PC-9 (cell line): ENCODE measurements around the gene UBE2O. TPM values are rescaled to one million over a fixed set of nuclear protein-coding genes. Genes with fewer than 3 reads are reported as not detected.
A peak's percentile ranks its signal among the peaks of the same experiment; 100 is the strongest.

ENCODE experiments used
- BruUV-seq: library from RNA; stranded (reverse); fragments of 400-500 nt; replicated peaks from 2 replicates; lab custom pipeline; 2021; lab: Mats Ljungman, UMichigan
- CTCF ChIA-PET: fragments of 300-600 bp; sonication (Branson Sonifier 250); formaldehyde crosslinking; loops from one replicate; lab custom pipeline; 2022; ENCODE audit warnings: antibody characterized with exemption; lab: Charles Lee
- POLR2A ChIA-PET: fragments of 300-600 bp; sonication (Branson Sonifier 250); formaldehyde crosslinking; loops from one replicate; lab custom pipeline; 2022; ENCODE audit warnings: antibody characterized with exemption; ENCODE audit not compliant: unreplicated experiment; lab: Charles Lee
- DNase-seq, 2 experiments: peaks; one replicate each; pipeline versions ENCODE4 v3.0.0 to v3.0.0-alpha.2; 2015 to 2022; ENCODE audit warnings: mixed read lengths in 1 of 2
- H2AFZ ChIP-seq: fragments of 200-600 bp; sonication (generic); 2 replicates; pipeline ENCODE4 v1.8.1; 2017; ENCODE audit warnings: antibody characterized with exemption
- H3F3A ChIP-seq: fragments of 200-600 bp; sonication (generic); 2 replicates; pipeline ENCODE4 v1.8.1; 2017; ENCODE audit warnings: antibody characterized with exemption, mild to moderate bottlenecking, low read depth; ENCODE audit not compliant: insufficient read depth
- H3K27ac ChIP-seq: fragments of 200-600 bp; sonication (generic); 2 replicates; pipeline ENCODE4 v1.6.1; 2016; ENCODE audit warnings: mixed run types
- H3K27me3 ChIP-seq: fragments of 200-600 bp; sonication (generic); 2 replicates; pipeline ENCODE4 v1.6.1; 2016; ENCODE audit warnings: low read depth, mixed run types; ENCODE audit not compliant: insufficient read depth
- H3K36me3 ChIP-seq: fragments of 200-600 bp; sonication (generic); 2 replicates; pipeline ENCODE4 v1.6.1; 2016; ENCODE audit warnings: low read depth, mixed run types
- H3K4me1 ChIP-seq: fragments of 200-600 bp; sonication (generic); replicated peaks from 2 replicates; pipeline ENCODE4 v1.6.1; 2016; ENCODE audit warnings: mixed run types; ENCODE audit not compliant: insufficient read depth
- H3K4me2 ChIP-seq: fragments of 200-600 bp; sonication (generic); 2 replicates; pipeline ENCODE4 v1.6.1; 2017; ENCODE audit warnings: mixed run types
- H3K4me3 ChIP-seq: fragments of 200-600 bp; sonication (generic); 2 replicates; pipeline ENCODE4 v1.6.1; 2016; ENCODE audit warnings: mixed run types
- H3K79me2 ChIP-seq: fragments of 200-600 bp; sonication (generic); 2 replicates; pipeline ENCODE4 v1.6.1; 2017; ENCODE audit warnings: low read depth, mixed run types
- H3K9me2 ChIP-seq: fragments of 200-600 bp; sonication (generic); 2 replicates; pipeline ENCODE4 v1.8.1; 2017; ENCODE audit warnings: mild to moderate bottlenecking; ENCODE audit not compliant: insufficient read depth
- H3K9me3 ChIP-seq: fragments of 200-600 bp; sonication (generic); 2 replicates; pipeline ENCODE4 v1.8.1; 2016; ENCODE audit warnings: low read depth; ENCODE audit not compliant: insufficient read depth
- H4K20me1 ChIP-seq: fragments of 200-600 bp; sonication (generic); 2 replicates; pipeline ENCODE4 v1.8.1; 2017; ENCODE audit not compliant: insufficient read depth
- EZH2 ChIP-seq: fragments of 200-600 bp; sonication (generic); IDR thresholded peaks from 2 replicates; pipeline ENCODE4 v1.8.0; 2017; ENCODE audit warnings: antibody characterized with exemption, low read depth
- intact Hi-C: fragments of 100-400 bp; cut with micrococcal nuclease; formaldehyde crosslinking; loops from one replicate; pipeline ENCODE4 v1.10.0; 2022; ENCODE audit not compliant: unreplicated experiment
- total RNA-seq: library from RNA; stranded (reverse); gene quantifications from 2 replicates; pipeline ENCODE4 v1.2.3, GENCODE V29; 2021
- TF ChIP-seq, protein P1 (sequence below): fragments of 200-600 bp; sonication (generic); conservative IDR thresholded peaks from 2 replicates; pipeline ENCODE4 v1.6.1; 2017; ENCODE audit warnings: mixed run types, antibody characterized with exemption, mild to moderate bottlenecking, moderate library complexity

The UBE2O gene
- total RNA-seq, 1 experiment from 2014 or later: 28.0 TPM

DNA sequence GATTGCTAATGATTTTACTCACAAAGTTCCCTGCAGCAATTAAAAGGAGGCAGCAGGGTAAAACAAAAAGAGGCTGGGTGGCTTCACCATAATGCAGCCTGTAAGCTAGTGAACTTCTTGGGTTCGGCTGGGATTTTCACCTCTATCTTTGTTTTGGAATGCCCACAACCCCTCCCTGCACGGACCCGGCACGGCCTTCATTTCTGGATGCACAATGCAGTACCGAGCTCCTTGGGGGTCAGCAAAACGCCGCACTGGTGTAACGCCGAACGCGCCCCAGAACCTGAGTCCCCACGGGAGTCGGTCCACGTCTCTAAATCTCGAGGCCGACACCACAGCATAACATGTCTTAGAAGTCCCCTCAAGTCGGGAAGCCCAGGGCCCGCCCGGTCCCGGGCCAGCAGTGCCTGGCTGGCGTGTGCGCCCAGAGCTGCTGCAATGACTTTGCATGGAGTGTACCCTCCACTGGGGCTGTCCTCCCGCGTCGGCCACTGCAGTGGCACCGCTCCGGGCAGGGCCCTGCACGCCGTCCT, 759 bp downstream of the UBE2O start:
- intact Hi-C loops: no loop called here
- H3K4me2 ChIP-seq: peak overlapping the region; percentile 87
- POLR2A ChIA-PET: no interaction called here
- H3K4me1 ChIP-seq: peaks cover 30% of the 10 kb centered on the region
- CTCF ChIA-PET: no interaction called here
- H3F3A ChIP-seq: peaks cover 21% of the 10 kb centered on the region
- no peak overlapping the region for H3K27ac ChIP-seq
- H3K36me3 ChIP-seq: no peaks in the 10 kb centered on the region
- peaks cover 16% of the 10 kb centered on the region; the same call in 1 of the 2 replicates for H4K20me1 ChIP-seq
- H3K79me2 ChIP-seq: peaks cover 50% of the 10 kb centered on the region
- no peak for DNase-seq
- BruUV-seq: no TSS peak
- H3K9me2 ChIP-seq: no peaks in the 10 kb centered on the region
- H2AFZ ChIP-seq: no peak overlapping the region
- peak overlapping the region; percentile 87 for H3K4me3 ChIP-seq
- H3K9me3 ChIP-seq: no peaks in the 10 kb centered on the region
- H3K27me3 ChIP-seq: no peaks in the 10 kb centered on the region
- TF ChIP-seq EZH2: no peak
- TF ChIP-seq, protein P1, sequence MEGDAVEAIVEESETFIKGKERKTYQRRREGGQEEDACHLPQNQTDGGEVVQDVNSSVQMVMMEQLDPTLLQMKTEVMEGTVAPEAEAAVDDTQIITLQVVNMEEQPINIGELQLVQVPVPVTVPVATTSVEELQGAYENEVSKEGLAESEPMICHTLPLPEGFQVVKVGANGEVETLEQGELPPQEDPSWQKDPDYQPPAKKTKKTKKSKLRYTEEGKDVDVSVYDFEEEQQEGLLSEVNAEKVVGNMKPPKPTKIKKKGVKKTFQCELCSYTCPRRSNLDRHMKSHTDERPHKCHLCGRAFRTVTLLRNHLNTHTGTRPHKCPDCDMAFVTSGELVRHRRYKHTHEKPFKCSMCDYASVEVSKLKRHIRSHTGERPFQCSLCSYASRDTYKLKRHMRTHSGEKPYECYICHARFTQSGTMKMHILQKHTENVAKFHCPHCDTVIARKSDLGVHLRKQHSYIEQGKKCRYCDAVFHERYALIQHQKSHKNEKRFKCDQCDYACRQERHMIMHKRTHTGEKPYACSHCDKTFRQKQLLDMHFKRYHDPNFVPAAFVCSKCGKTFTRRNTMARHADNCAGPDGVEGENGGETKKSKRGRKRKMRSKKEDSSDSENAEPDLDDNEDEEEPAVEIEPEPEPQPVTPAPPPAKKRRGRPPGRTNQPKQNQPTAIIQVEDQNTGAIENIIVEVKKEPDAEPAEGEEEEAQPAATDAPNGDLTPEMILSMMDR: no peak

DNA sequence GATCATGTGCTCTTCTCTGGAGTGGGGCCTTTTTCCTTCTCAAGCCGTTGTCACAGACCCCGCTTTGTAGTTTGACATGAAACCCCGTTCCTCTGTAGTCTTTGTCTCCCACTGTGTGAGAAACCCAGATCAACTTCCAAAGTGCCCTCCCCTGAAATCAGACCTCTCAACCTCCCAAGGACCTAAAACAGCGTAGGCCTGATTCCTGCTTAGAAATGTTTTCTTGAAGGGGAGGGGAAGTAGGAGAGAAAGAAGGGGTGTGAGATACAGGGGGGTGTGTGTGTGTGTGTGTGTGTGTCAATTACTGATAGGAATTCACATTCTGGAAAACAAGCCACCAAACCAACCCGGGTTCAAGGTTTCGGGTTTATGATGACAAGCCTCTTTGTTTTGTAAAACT, 1.4 kb downstream of the UBE2O start:
- DNase-seq: no peak
- Histone ChIP-seq H3K9me2 (no peaks in the 10 kb centered on the region), H3K4me2 (peak overlapping the region; percentile 87), H3K4me3 (peak overlapping the region; percentile 87), H2AFZ (no peak overlapping the region), H3K4me1 (peaks cover 31% of the 10 kb centered on the region), H3K36me3 (no peaks in the 10 kb centered on the region), H3F3A (peaks cover 25% of the 10 kb centered on the region), H4K20me1 (peaks cover 16% of the 10 kb centered on the region; the same call in 1 of the 2 replicates), H3K27ac (no peak overlapping the region), H3K9me3 (no peaks in the 10 kb centered on the region), H3K79me2 (peaks cover 51% of the 10 kb centered on the region), H3K27me3 (no peaks in the 10 kb centered on the region)
- POLR2A ChIA-PET: no interaction called here
- no TSS peak for BruUV-seq
- intact Hi-C loops: no loop called here
- CTCF ChIA-PET: interaction anchor here (0.6 kb wide), 1 partner anchor 55 kb away, joined by 4 read pairs; no protein-coding TSS in a partner anchor
- TF ChIP-seq, protein P1: no peak
- no peak for TF ChIP-seq EZH2

GRCh38 chr17:76449126-76449525, 3.8 kb downstream of the UBE2O start:
- DNase-seq: no peak
- Histone ChIP-seq H3K36me3 (no peaks in the 10 kb centered on the region), H3K79me2 (peaks cover 72% of the 10 kb centered on the region), H3K4me1 (peaks cover 54% of the 10 kb centered on the region), H3K9me2 (no peaks in the 10 kb centered on the region), H3K9me3 (no peaks in the 10 kb centered on the region), H4K20me1 (peaks cover 16% of the 10 kb centered on the region; the same call in 1 of the 2 replicates), H3K27me3 (no peaks in the 10 kb centered on the region), H3F3A (peaks cover 43% of the 10 kb centered on the region), H3K4me3 (no peak overlapping the region), H3K4me2 (no peak overlapping the region), H3K27ac (no peak overlapping the region), H2AFZ (no peak overlapping the region)
- BruUV-seq: no TSS peak
- intact Hi-C loops: no loop called here
- TF ChIP-seq EZH2: no peak
- TF ChIP-seq, protein P1: no peak
- CTCF ChIA-PET: interaction anchor here (0.6 kb wide), 1 partner anchor 267 kb away, joined by 5 read pairs; no protein-coding TSS in a partner anchor
- POLR2A ChIA-PET: no interaction called here
